Type B pancreatic cell (in vitro differentiated cells): ENCODE results near the gene TCF4. TPM values are rescaled to one million over a fixed set of nuclear protein-coding genes. Genes with fewer than 3 reads are reported as not detected.

ENCODE experiments used
- DNase-seq: peaks from one replicate; pipeline ENCODE4 v3.0.0; 2021; ENCODE audit warnings: mixed read lengths; ENCODE audit not compliant: unreplicated experiment; ENCODE audit errors: extremely low spot score
- H3K27ac Mint-ChIP-seq: 2 replicates; pipeline ENCODE4 v1.8.0; 2021; ENCODE audit warnings: mild to moderate bottlenecking, mixed read lengths
- H3K27me3 Mint-ChIP-seq: 2 replicates; pipeline ENCODE4 v1.8.0; 2021; ENCODE audit warnings: mixed read lengths
- H3K36me3 Mint-ChIP-seq: 2 replicates; pipeline ENCODE4 v1.8.0; 2021; ENCODE audit warnings: mixed read lengths
- H3K4me1 Mint-ChIP-seq: one replicate; pipeline ENCODE4 v1.8.0; 2021; ENCODE audit warnings: mixed read lengths; ENCODE audit not compliant: unreplicated experiment
- H3K4me3 Mint-ChIP-seq: 2 replicates; pipeline ENCODE4 v1.8.0; 2021; ENCODE audit warnings: mild to moderate bottlenecking, mixed read lengths
- H3K9me3 Mint-ChIP-seq: 2 replicates; pipeline ENCODE4 v1.8.0; 2021; ENCODE audit warnings: mixed read lengths
- total RNA-seq: library from RNA; stranded (reverse); gene quantifications from 2 replicates; pipeline ENCODE4 v1.2.1, GENCODE V29; 2021; ENCODE audit warnings: low replicate concordance
- TF ChIP-seq, protein P1 (sequence below): fragments of 200-600 bp; sonication (generic); conservative IDR thresholded peaks from 2 replicates; pipeline ENCODE4 v1.5.0; 2021; ENCODE audit warnings: antibody characterized with exemption, mild to moderate bottlenecking

Gene TCF4
- total RNA-seq, 1 donor from 2014 or later: 189 TPM

DNA sequence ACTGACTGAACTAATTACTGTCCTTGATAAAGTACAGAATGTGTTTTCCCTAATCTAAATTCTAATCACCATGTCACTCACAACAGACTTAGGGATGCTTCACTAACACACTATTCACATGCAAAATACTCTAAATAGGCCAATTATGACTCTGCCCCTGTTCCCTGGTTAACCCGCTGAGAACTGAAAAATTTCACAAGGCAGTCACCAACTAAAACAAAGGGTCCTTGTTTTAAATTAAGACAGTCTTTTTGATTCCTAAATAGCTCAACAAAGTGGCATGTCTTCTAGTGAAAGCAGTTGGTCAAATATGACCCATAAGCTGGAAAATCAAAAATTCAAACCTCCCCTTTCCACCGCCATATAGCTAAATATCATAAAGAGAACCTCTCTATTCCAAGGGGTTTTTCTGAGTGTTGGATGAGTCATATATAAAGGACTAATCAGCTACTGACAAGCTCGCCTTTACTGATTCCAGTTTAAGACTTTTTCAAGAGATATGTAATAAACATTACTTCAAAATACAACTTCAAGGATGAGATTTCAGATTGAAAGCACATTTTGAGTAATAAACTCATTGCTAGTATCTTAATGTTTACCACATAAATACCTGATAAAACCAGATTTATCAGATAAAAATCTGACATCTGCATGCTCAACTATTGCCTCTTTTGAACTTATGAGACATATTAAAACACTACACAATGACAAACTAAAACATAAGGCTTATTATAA, 235.8 kb downstream of the TCF4 start:
- TF ChIP-seq, protein P1, sequence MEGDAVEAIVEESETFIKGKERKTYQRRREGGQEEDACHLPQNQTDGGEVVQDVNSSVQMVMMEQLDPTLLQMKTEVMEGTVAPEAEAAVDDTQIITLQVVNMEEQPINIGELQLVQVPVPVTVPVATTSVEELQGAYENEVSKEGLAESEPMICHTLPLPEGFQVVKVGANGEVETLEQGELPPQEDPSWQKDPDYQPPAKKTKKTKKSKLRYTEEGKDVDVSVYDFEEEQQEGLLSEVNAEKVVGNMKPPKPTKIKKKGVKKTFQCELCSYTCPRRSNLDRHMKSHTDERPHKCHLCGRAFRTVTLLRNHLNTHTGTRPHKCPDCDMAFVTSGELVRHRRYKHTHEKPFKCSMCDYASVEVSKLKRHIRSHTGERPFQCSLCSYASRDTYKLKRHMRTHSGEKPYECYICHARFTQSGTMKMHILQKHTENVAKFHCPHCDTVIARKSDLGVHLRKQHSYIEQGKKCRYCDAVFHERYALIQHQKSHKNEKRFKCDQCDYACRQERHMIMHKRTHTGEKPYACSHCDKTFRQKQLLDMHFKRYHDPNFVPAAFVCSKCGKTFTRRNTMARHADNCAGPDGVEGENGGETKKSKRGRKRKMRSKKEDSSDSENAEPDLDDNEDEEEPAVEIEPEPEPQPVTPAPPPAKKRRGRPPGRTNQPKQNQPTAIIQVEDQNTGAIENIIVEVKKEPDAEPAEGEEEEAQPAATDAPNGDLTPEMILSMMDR: no peak
- Mint-ChIP-seq H3K27ac (no peak overlapping the region), H3K4me1 (peaks cover 42% of the 10 kb centered on the region), H3K9me3 (no peaks in the 10 kb centered on the region), H3K27me3 (no peaks in the 10 kb centered on the region), H3K4me3 (no peak overlapping the region), H3K36me3 (peaks cover 3% of the 10 kb centered on the region)
- DNase-seq: no peak

DNA sequence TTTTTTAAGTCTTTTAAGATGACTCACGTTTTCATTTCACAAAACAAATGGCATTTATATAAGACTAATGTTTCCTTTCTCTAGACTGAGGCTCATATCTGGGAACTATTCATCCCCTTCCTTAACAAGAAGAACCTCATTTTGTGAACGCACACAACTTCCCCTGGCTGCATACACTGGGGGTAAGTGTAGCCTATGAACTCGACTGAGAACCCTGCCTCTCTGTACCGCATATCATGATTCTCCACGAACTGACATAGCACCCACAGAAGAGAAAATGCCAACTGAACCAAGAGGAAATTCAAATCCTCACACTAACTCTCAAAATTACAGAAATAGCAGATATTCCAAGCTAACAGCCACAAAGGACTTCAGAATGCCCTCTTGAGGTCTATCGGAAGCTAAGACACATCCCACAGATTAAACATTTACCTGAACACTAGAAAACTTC, 236.7 kb downstream of the TCF4 start:
- no peaks in the 10 kb centered on the region for H3K9me3 Mint-ChIP-seq
- H3K4me1 Mint-ChIP-seq: peaks cover 46% of the 10 kb centered on the region
- peak overlapping the region; percentile 63 for H3K27ac Mint-ChIP-seq
- H3K36me3 Mint-ChIP-seq: peaks cover 3% of the 10 kb centered on the region
- H3K4me3 Mint-ChIP-seq: no peak overlapping the region
- H3K27me3 Mint-ChIP-seq: no peaks in the 10 kb centered on the region
- no peak for DNase-seq
- TF ChIP-seq, protein P1: no peak

GRCh38 chr18:55349685-55350084, 238.3 kb downstream of the TCF4 start:
- Mint-ChIP-seq H3K9me3 (no peaks in the 10 kb centered on the region), H3K36me3 (peaks cover 3% of the 10 kb centered on the region), H3K27me3 (no peaks in the 10 kb centered on the region), H3K27ac (no peak overlapping the region), H3K4me3 (no peak overlapping the region), H3K4me1 (peaks cover 44% of the 10 kb centered on the region)
- DNase-seq: no peak
- TF ChIP-seq, protein P1: no peak

DNA sequence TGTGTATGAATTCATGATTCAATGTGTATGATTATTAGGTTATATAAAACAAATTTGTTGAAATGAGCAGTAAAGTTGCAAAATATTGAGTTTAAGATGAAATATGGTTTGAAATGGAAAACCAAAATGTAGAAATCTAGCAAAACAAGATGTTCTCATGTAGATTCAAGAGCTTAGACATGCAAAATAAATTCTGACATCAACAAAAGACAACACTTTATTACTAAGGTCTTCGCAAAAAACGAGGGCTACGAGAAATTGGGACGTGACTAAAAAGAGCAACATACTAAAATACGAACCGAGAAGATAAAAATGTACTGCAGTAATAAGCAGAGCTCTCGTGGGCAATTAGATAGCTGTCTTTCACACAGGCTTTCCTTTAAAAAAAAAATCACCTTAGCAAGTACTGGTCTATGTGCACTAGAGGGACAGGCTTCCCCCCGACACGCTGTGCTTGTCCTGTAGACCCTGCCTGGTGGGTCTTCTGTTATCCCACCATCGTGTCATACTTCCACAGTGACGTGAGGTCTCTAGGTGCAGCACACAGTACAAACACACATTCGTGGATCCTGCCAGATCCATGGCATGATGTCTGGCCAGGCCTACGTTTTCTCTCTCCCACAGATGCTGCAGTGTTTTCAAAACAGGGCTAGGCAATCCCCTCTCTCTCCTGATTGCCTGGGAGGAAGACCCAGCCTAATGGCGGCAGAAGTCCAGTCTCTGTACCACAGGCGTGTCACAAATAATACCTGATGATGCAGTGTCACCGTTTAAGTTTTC, 240.8 kb downstream of the TCF4 start:
- Mint-ChIP-seq H3K36me3 (peaks cover 3% of the 10 kb centered on the region), H3K4me3 (no peak overlapping the region), H3K4me1 (peaks cover 49% of the 10 kb centered on the region), H3K9me3 (no peaks in the 10 kb centered on the region), H3K27ac (no peak overlapping the region), H3K27me3 (no peaks in the 10 kb centered on the region)
- no peak for DNase-seq
- TF ChIP-seq, protein P1: no peak

GRCh38 chr18:55346387-55346786, 241.6 kb downstream of the TCF4 start:
- Mint-ChIP-seq H3K27ac (no peak overlapping the region), H3K4me1 (peaks cover 45% of the 10 kb centered on the region), H3K27me3 (no peaks in the 10 kb centered on the region), H3K36me3 (peaks cover 3% of the 10 kb centered on the region), H3K9me3 (no peaks in the 10 kb centered on the region), H3K4me3 (no peak overlapping the region)
- DNase-seq: no peak
- TF ChIP-seq, protein P1: no peak
